SIG-M5 treated with dmso at 0.1 percent for 504 hours (cell line): ENCODE data around the gene TBC1D5.
A peak's percentile ranks its signal among the peaks of the same experiment; 100 is the strongest.
"Not testable (repeated sequence)": the region's sequence is repeated elsewhere in the genome, so short reads cannot be mapped to it uniquely, and the experiment has no call there.

Source experiments
- DNase-seq: peaks from one replicate; lab custom pipeline; 2025; ENCODE audit not compliant: unreplicated experiment; lab: John Stamatoyannopoulos, UW

Gene TBC1D5

DNA sequence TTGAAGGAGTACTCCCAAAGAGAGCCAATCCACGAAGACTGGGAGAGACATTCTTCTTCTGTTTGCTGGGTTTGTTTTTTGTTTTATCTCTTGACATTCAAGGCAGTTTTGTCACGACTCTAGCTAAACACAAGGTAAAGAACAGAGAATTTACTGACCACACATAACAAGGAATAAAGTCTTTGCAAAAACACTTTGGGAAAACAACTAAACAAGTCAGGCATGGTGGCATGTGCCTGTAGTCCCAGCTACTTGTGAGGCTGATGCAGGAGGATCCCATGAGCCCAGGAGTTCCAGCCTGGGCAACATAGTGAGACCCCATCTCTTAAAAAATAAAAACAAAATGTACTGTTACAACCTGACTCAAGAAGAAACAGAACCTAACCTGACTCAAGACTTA is 28.0 kb downstream of the TBC1D5 start:
- DNase-seq, result no peak

DNA sequence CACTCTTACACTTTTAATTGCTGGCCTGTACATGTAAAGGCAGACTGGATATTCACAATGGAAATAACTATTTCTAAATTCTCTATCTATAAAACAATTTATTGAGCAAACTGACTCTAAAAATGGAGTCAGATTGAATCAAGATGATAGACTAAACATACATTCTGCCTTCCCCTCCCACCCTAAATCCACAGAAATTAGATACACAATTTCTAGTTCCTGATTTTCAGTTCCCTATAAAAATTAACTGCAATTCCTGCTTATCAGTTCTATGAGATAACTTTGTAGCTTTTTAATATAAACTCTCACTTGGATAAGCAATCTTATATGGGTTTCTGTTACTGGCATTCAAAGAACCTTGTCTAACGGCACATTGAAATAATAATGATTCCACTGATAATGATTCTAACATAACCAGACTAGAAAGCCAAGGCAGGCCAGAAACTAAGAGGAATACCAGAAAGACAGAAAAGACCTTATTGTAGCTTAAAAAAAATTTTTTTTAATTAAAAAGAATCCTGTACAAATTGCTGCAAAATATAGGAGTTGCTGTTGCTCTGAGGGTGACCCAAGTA is 33.1 kb downstream of the TBC1D5 start:
- no peak for DNase-seq

DNA sequence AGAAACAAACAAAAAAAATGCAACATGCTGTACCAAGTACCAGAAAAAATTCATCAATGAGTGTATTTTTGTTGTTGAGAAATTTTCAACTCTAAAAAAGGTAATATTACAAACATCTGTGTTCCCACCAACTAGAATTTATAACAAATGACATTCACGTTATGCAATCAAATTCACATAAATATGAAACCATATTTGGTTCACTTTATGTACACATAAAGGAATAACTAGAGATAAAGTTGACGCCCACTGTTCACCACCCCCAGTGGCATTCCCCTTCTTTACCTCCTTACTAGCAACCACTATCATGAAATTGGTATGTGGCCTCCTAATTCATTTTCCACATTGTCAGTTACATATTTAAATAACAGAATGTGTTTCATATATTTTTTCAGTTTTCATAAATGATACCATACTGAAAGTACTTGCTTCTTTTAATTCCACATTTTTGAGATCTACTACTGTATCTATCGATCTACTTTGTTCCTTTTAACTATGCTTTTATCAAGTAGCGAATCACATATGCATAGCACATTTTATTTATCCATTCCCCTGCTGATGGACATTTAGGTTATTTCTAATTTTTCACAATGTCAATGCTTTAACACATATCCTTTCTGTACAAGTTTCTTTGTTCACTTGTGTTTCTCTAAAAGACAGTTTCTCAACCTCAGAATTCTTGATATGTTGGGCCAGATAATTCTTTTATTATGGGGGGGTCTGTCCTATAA is 34.5 kb downstream of the TBC1D5 start:
- DNase-seq, result no peak

DNA sequence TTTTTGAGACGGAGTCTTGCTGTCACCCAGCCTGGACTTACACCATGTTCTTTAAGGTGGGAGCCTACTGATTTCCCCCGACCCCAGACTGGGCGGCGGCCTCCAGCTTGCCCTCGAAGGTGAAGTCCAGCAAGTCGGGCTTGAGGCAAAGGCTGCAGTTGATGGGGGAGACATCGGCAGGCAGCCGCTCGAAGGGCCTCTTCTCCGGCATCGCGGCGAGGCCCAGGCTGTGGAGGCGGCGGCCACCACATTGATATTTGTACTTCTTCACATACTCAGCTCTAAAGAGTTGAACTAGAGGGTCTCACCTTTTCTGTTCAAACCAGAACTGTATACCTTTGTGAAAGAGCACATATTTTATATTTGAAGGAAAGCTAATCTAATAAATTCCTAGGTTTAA is 36.4 kb downstream of the TBC1D5 start:
- DNase-seq, result not testable (repeated sequence)

DNA sequence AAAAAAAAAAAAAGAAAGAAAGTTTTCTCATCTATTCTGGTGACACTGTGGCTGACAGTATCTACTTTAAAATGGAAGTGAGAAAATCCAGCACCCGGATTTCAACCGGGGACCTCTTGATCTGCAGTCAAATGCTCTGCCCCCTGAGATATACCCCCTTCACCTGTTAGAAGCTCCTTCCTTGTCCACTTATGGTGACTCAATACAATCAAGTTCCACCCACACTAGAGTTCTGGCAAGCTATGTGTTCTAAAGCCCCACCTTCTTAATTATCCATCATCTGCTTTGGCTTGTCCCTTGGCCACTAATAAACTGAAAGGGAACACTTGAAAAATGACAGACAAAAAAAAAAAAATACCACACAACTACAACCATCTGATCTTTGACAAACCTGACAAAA is 42.6 kb downstream of the TBC1D5 start:
- DNase-seq, result not testable (repeated sequence)

DNA sequence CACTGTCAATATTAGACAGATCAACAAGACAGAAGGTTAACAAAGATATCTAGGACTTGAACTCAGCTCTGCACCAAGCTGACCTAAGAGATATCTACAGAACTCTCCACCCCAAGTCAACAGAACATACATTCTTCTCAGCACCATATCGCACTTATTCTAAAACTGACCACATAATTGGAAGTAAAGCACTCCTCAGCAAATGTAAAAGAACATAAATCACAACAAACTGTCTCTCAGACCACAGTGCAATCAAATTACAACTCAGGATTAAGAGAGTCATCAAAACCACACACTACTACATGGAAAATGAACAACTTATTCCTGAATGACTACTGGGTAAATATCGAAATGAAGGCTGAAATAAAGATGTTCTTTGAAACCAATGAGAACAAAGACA is 46.8 kb downstream of the TBC1D5 start:
- DNase-seq, result not testable (repeated sequence)

DNA sequence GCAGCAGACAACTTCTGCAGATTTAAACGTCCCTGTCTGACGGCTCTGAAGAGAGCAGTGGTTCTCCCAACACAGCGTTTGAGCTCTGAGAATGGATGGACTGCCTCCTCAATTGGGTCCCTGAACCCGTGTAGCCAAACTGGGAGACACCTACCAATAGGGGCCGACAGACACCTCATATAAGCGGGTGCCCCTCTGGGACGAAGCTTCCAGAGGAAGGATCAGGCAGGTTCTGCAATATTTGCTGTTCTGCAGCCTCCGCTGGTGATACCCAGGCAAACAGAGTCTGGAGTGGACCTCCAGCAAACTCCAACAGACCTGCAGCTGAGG is 48.8 kb downstream of the TBC1D5 start:
- DNase-seq, result not testable (repeated sequence)

DNA sequence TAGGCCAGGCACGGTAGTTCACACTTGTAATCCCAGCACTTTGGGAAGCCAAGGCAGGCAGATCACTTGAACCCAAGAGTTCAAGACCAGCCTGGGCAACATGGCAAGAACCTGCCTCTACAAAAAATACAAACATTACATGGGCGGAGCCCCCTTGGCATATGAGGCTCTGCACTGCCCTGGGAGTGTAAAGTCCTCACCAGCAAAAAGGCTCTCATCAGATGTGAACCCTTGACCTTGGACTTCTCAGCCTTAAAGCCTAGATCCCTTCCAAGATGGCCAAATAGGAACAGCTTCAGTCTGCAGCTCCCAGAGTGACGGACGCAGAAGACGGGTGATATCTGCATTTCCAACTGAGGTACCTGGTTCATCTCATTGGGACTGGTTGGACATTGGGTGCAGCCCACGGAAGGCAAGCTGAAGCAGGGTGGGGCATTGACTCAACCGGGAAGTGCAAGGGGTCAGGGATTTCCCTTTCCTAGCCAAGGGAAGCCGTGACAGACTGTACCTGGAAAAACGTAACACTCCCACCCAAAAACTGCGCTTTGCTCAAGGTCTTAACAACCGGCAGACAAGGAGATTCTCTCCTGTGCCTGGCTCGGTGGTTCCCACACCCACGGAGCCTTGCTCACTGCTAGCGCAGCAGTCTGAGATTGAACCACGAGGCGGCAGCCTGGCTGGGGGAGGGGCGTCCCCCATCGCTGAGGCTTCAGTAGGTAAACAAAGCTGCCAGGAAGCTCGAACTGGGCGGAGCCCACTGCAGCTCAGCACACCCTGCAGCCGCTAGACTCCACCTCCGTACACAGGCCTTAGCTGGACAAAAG is 49.4 kb downstream of the TBC1D5 start:
- DNase-seq, result peak; percentile 29

DNA sequence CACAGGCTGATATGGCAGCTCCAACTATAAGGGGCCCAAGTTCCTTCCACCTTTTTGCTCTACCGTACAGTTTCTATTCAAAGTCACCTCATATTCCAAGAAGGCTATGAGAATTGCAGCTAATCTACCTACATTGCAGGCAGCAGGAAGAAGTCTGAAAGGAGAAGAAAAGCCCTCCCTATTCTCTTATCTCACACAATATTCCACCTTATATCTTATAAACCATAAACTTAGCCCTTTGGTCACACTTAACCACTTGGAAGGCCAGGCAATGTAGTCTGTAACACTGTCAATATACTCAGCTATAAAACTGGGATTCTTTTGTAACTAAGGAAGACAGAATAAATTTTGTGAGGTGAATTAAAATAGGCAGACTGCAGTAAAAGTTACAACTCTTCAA is 54.9 kb downstream of the TBC1D5 start:
- no peak for DNase-seq

DNA sequence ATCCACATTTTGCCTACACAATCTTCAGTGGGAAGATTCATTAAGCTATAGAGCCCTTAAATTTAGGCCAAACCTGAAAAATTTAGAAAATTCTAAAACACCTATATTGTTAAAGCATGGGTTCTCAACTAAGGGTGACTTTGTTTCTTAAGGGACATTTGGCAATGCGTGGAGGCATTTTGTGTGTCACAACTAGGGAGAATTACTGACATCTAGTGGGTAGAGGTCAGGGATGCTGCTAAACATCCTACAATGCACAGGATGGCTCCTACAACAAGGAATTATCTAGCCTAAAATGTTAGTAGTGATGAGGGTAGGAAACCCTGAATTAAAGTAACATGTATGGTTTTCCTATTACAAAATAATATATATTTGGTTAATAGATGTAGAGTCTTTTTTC is 55.8 kb downstream of the TBC1D5 start:
- peak; percentile 43 for DNase-seq

DNA sequence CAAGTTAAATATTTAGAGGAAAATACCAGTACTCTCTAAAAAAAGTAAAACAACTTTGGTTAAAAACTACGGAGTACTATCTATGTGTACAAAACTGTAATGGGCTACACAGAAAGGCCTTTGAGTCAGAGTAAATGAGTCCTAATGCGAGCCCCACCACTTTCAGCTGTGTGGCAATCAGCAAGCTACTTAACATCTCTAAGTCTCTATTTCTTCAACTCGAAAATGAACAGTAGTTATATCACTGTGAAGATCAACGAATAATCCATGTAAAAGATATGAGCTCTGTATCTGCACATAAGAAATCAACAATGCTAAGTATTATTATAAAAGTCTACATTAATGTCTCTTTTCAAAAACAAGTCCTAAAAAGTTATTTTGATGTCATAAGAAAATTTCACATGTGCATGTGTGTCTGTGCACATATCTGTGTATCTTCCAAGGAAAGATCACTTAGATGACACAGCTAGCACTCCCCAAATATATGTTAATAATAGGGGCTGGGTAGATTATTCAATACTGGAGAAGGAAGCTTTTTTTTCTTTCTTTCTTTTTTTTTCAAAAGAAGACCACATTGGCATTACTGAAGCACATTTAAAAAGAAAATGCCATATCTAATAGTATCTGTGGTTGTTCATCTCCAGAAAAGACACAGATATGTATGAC is 58.8 kb downstream of the TBC1D5 start:
- no peak for DNase-seq

DNA sequence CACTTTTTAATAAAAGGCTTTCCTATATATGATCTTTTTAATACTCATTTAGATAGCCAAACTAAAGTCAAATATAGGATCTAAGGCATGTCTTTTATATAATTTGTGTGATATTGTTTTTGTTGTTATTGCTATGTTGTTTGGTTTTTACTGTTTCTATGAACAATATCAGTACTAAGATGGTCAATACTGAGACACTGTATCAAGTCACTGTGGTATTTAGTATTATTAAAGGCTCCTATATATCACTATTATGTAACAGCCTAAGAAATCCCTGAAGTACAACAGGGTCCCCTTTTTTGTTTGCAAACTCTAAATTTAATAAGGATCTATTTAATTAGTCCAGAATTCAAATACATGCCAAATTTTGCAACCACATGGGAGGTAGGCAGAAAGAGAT is 61.9 kb downstream of the TBC1D5 start:
- DNase-seq, result no peak

DNA sequence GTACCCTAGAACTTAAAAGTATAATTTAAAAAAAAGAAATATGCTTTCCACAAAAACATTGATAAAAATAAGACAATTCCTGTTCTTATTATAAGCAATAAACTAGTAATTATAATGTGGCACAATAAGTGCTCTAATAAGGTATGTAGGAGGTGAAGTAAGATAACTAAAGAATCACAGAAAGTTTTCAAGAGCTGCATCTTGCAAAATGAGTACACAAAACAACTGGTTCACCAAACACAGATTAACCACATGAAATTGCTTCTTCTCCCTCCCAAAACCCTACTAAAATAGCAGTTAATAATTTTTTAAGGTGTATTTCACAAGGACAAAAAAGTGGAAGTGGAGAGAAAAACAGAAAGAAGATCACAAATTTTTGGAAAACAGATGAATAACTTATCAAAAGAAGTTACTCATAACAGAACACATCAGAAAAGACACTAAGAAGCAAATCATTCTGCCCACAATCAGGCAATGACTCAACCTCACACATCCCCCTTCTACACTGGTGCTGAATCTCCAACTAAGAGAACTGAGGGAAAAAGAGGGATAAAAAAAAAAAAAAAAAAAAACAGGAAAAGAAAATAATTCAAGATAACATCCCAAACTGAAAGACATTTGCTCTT is 64.2 kb downstream of the TBC1D5 start:
- DNase-seq, result no peak

DNA sequence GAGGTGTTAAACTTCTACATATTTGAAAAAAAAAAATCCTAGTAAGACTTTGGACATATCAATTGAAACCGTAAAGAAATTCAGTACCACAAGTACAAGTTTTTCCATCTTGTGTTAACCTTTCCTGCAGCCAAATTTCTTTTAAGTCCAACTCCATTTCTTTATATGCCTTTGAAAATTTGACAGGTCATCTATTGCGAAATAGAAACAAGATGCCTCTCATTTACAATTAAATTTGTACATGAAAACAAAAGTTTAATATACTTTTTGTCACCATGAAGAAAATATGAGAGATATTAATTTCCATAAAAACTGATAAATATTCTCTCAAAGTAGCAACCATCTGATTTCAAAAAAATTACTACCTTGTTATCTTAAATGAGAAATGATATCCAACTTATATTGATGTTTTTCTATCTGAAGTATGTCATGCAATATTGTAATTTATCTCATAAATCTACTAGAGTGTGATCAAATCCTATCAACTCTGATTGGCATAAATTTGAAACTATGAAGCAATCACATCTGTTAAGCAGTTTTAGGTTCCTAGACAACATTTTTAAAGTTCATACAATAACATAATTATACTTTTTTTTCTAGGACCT is 68.2 kb downstream of the TBC1D5 start:
- DNase-seq, result no peak

DNA sequence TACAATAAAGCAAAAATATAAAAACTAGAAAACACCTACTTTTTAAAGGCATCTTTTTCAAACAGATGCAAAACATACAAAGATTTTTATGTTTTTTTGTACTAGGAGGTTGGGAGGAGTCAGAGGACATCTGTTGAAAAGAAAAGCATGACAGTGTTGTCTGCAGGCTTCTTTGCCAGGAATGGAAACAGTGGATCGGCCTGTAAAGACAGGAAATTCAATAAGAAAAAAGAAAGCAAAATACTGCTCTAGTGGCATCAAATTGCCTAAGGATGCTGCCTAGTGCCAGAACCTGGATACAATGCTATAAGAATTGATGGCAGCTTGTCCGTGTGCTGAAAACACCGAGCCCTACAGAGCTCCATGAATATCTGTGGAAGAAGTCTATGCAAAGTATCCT is 69.9 kb downstream of the TBC1D5 start:
- no peak for DNase-seq

DNA sequence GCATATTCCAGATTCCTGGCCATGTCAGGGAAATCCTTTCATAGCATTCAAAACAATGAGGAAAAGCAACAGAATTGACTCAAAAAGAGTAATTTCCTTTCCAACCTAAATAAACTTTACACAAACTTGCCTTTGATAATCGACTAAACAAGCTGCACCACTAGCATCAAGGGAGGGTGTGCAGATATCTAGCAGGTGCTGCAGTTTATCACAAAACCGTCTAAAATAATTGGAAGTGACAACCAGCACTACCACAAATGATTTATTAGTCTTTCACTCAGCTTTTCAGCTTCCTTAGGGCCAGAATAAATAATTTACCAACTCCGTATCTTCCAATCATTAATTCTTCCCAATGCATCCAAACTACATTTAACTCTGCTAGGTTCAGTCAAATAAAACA is 71.7 kb downstream of the TBC1D5 start:
- DNase-seq, result no peak

DNA sequence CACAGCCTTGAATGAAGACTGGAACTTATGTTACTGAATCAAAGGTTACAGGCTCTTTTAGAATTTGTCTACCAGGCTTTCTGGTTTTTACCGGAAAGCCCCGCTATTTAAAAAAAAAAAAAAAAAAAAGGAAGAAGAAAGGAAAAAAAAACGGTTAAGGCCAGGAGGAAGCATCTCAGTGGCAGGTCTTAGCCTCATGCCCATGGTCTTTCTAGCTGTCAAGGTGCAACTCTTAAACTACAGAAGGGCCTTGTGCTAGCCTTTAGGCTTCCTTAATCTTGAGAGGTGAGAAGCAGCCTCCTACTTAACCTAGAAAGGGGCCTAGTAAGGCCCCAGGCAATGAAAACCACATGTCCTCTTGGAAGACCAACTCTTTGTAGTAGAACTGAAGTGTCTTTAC is 77.5 kb downstream of the TBC1D5 start:
- DNase-seq, result no peak

DNA sequence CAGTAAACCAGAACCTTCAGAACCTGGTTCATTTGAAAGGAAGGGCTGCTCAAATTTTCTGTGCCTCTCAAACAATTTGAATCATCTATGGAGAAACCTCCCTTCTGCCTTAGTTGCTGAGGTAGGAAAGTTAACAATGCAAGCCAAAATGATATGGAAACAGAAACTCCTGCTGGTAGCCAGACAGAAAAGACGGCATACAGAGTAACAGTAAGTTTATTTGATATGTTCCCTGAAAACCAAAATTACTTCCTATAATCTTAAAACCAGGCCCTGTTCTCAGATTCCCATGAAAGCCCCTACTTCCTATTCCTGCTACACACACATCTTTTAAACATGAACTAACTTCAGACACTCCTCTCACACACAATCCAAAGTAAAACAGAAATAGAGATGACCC is 86.2 kb downstream of the TBC1D5 start:
- DNase-seq, result no peak

DNA sequence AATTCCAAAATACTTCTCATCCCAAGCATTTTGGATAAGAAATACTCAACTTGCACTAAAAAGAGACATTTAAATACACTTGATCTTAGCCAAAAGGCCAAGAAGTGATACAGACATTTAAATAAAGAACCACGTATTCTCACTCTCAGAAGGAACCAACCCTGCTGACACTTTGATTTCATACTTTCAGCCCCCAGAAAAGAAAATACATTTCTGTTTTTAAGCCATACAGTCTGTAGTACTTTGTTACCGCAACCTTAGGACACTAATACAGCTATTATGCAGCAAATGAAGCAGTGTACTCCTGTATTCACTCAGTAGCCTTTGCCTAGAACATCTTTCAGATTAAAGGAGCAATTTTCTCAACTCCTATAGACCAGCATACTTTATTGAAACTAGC is 86.7 kb downstream of the TBC1D5 start:
- DNase-seq, result no peak

DNA sequence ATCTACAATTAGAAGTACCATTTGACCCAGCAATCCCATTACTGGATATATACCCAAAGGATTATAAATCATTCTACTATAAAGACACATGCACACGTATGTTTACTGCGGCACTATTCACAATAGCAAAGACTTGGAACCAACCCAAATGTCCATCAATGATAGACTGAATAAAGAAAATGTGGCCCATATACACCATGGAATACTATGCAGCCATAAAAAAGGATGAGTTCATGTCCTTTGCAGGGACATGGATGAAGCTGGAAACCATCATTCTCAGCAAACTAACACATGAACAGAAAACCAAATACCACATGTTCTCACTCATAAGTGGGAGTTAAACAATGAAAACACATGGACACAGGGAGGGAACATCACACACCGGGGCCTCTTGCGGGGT is 92.7 kb downstream of the TBC1D5 start:
- not testable (repeated sequence) for DNase-seq
